Measurements from ENCODE around the gene ST3GAL4. TPM values are rescaled to one million over a fixed set of nuclear protein-coding genes. Genes with fewer than 3 reads are reported as not detected.

Gene ST3GAL4
- total and polyA plus RNA-seq, 4 donors = 20.7 to 48.2 (median 27.8) TPM

DNA sequence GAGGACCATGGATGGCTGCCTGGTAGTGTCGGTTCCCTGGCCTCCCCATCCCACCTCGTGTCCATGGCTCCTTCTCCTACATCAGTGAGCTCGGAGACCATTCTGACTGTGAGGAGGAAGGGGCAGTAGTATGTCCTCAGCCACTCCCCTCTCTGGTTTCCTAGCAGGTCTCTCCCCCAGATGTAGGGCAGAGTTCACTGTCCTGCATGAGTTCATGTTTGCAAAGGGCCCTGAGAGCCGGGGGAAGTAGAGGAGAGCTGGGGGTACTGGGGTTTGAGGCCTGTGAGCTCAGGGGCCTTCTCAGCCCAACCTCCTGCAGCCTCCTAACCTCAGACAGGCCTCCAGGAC is 18.4 kb upstream of the ST3GAL4 start:
- Histone ChIP-seq H3K27ac (ENCODE audit: low read depth, low read length) (no peak overlapping the region), H3K9me3 (ENCODE audit: control insufficient read depth, insufficient read depth, low read length) (no peaks in the 10 kb centered on the region), H3K36me3 (ENCODE audit: control insufficient read depth, insufficient read depth, low read length) (peaks cover 45% of the 10 kb centered on the region), H3K4me1 (ENCODE audit: control insufficient read depth, insufficient read depth, low read length) (peaks cover 19% of the 10 kb centered on the region), H3K4me3 (ENCODE audit: low read depth, low read length) (no peak overlapping the region), H3K27me3 (ENCODE audit: control insufficient read depth, insufficient read depth, low read length) (no peaks in the 10 kb centered on the region)
- DNase-seq (ENCODE audit: low read depth in 4 of 6, low spot score in 6 of 6) = no peak
- WGBS (ENCODE audit: insufficient coverage) = 80% methylated on average over 1 of the region's 4 CpGs

DNA sequence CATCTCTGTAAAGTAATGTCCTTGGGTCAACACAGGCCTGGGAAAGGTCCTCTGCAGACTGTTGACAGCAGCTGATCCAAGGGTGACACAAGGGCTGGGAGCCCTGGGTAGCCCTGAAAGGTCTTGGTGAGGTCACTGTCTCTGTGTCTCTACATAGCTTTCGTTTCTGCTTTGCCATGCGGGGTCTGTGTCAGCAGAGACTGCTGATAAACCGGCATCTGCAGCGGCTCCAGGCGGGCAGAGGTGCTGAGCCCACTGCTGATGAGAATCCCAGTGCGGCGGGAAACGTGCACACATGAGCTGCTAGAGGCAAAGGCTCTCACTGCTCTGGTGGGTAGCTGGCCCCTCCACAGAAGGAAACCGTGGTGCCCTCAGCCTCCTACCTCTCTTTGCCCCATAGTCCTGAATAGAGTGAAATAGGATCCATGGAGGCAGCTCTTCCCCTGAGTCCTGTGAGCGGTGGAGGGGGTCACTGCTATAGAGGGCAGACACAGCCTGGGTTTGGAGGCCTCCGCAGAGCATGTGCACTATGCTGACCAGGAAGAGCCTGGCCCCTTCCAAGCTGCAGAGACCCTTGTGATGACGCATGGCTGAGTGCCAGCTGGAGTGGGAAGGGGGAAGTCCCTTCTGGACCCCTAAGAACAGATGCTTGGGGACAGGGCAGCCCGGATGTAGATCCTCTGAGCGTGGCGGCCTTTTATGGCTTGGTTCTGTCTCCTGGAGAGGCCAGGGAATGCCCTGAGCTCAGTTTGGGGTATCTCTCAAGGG is 17.8 kb upstream of the ST3GAL4 start:
- H3K4me1 ChIP-seq (ENCODE audit: control insufficient read depth, insufficient read depth, low read length) = peaks cover 19% of the 10 kb centered on the region
- peaks cover 45% of the 10 kb centered on the region for H3K36me3 ChIP-seq (ENCODE audit: control insufficient read depth, insufficient read depth, low read length)
- H3K4me3 ChIP-seq (ENCODE audit: low read depth, low read length) = no peak overlapping the region
- no peaks in the 10 kb centered on the region for H3K9me3 ChIP-seq (ENCODE audit: control insufficient read depth, insufficient read depth, low read length)
- no peaks in the 10 kb centered on the region for H3K27me3 ChIP-seq (ENCODE audit: control insufficient read depth, insufficient read depth, low read length)
- no peak for DNase-seq (ENCODE audit: low read depth in 4 of 6, low spot score in 6 of 6)
- 65% methylated on average over 10 of the region's 15 CpGs for WGBS (ENCODE audit: insufficient coverage)
- no peak overlapping the region for H3K27ac ChIP-seq (ENCODE audit: low read depth, low read length)

- 92% methylated on average over 7 of the region's 7 CpGs for WGBS (ENCODE audit: insufficient coverage)
- peaks cover 19% of the 10 kb centered on the region for H3K4me1 ChIP-seq (ENCODE audit: control insufficient read depth, insufficient read depth, low read length)
- H3K9me3 ChIP-seq (ENCODE audit: control insufficient read depth, insufficient read depth, low read length) = no peaks in the 10 kb centered on the region
- H3K27ac ChIP-seq (ENCODE audit: low read depth, low read length) = no peak overlapping the region
- DNase-seq (ENCODE audit: low read depth in 4 of 6, low spot score in 6 of 6) = no peak
- H3K27me3 ChIP-seq (ENCODE audit: control insufficient read depth, insufficient read depth, low read length) = no peaks in the 10 kb centered on the region
- H3K36me3 ChIP-seq (ENCODE audit: control insufficient read depth, insufficient read depth, low read length) = peaks cover 50% of the 10 kb centered on the region
- H3K4me3 ChIP-seq (ENCODE audit: low read depth, low read length) = no peak overlapping the region
Measured at GRCh38 chr11:126338346-126339055, 17.0 kb upstream of the ST3GAL4 start.

GRCh38 chr11:126339073-126339862 is 16.2 kb upstream of the ST3GAL4 start:
- Histone ChIP-seq H3K36me3 (ENCODE audit: control insufficient read depth, insufficient read depth, low read length) (peaks cover 53% of the 10 kb centered on the region), H3K4me3 (ENCODE audit: low read depth, low read length) (no peak overlapping the region), H3K4me1 (ENCODE audit: control insufficient read depth, insufficient read depth, low read length) (peaks cover 19% of the 10 kb centered on the region), H3K27me3 (ENCODE audit: control insufficient read depth, insufficient read depth, low read length) (no peaks in the 10 kb centered on the region), H3K27ac (ENCODE audit: low read depth, low read length) (no peak overlapping the region), H3K9me3 (ENCODE audit: control insufficient read depth, insufficient read depth, low read length) (no peaks in the 10 kb centered on the region)
- no peak for DNase-seq (ENCODE audit: low read depth in 4 of 6, low spot score in 6 of 6)
- 89% methylated on average over 14 of the region's 15 CpGs for WGBS (ENCODE audit: insufficient coverage)

GRCh38 chr11:126339863-126340434 is 15.5 kb upstream of the ST3GAL4 start:
- Histone ChIP-seq H3K4me1 (ENCODE audit: control insufficient read depth, insufficient read depth, low read length) (peaks cover 19% of the 10 kb centered on the region), H3K27me3 (ENCODE audit: control insufficient read depth, insufficient read depth, low read length) (no peaks in the 10 kb centered on the region), H3K4me3 (ENCODE audit: low read depth, low read length) (no peak overlapping the region), H3K27ac (ENCODE audit: low read depth, low read length) (no peak overlapping the region), H3K36me3 (ENCODE audit: control insufficient read depth, insufficient read depth, low read length) (peaks cover 59% of the 10 kb centered on the region), H3K9me3 (ENCODE audit: control insufficient read depth, insufficient read depth, low read length) (no peaks in the 10 kb centered on the region)
- WGBS (ENCODE audit: insufficient coverage) = 52% methylated on average over 9 of the region's 11 CpGs
- no peak for DNase-seq (ENCODE audit: low read depth in 4 of 6, low spot score in 6 of 6)

- 86% methylated on average over 5 of the region's 7 CpGs for WGBS (ENCODE audit: insufficient coverage)
- Histone ChIP-seq H3K9me3 (ENCODE audit: control insufficient read depth, insufficient read depth, low read length) (no peaks in the 10 kb centered on the region), H3K4me1 (ENCODE audit: control insufficient read depth, insufficient read depth, low read length) (peaks cover 27% of the 10 kb centered on the region), H3K27me3 (ENCODE audit: control insufficient read depth, insufficient read depth, low read length) (no peaks in the 10 kb centered on the region), H3K27ac (ENCODE audit: low read depth, low read length) (no peak overlapping the region), H3K36me3 (ENCODE audit: control insufficient read depth, insufficient read depth, low read length) (peaks cover 64% of the 10 kb centered on the region), H3K4me3 (ENCODE audit: low read depth, low read length) (no peak overlapping the region)
- no peak for DNase-seq (ENCODE audit: low read depth in 4 of 6, low spot score in 6 of 6)
Measured at GRCh38 chr11:126340960-126341606, 14.4 kb upstream of the ST3GAL4 start.

GRCh38 chr11:126341760-126342161 is 13.7 kb upstream of the ST3GAL4 start:
- H3K27ac ChIP-seq (ENCODE audit: low read depth, low read length) = no peak overlapping the region

GRCh38 chr11:126343051-126343450 is 12.4 kb upstream of the ST3GAL4 start:
- Histone ChIP-seq H3K27ac (ENCODE audit: low read depth, low read length) (no peak overlapping the region), H3K36me3 (ENCODE audit: control insufficient read depth, insufficient read depth, low read length) (peaks cover 68% of the 10 kb centered on the region), H3K9me3 (ENCODE audit: control insufficient read depth, insufficient read depth, low read length) (no peaks in the 10 kb centered on the region), H3K4me3 (ENCODE audit: low read depth, low read length) (no peak overlapping the region), H3K27me3 (ENCODE audit: control insufficient read depth, insufficient read depth, low read length) (no peaks in the 10 kb centered on the region), H3K4me1 (ENCODE audit: control insufficient read depth, insufficient read depth, low read length) (peaks cover 23% of the 10 kb centered on the region)
- no peak for DNase-seq (ENCODE audit: low read depth in 4 of 6, low spot score in 6 of 6)
- 96% methylated on average over 14 of the region's 16 CpGs for WGBS (ENCODE audit: insufficient coverage)

More at GRCh38 chr11:126341760-126342161, 13.7 kb upstream of the ST3GAL4 start:
- H3K4me3 ChIP-seq (ENCODE audit: low read depth, low read length) = no peak overlapping the region
- peaks cover 30% of the 10 kb centered on the region for H3K4me1 ChIP-seq (ENCODE audit: control insufficient read depth, insufficient read depth, low read length)
- no peaks in the 10 kb centered on the region for H3K27me3 ChIP-seq (ENCODE audit: control insufficient read depth, insufficient read depth, low read length)
- H3K36me3 ChIP-seq (ENCODE audit: control insufficient read depth, insufficient read depth, low read length) = peaks cover 68% of the 10 kb centered on the region
- 73% methylated on average over 3 of the region's 3 CpGs for WGBS (ENCODE audit: insufficient coverage)
- no peaks in the 10 kb centered on the region for H3K9me3 ChIP-seq (ENCODE audit: control insufficient read depth, insufficient read depth, low read length)
- no peak for DNase-seq (ENCODE audit: low read depth in 4 of 6, low spot score in 6 of 6)
